Adrenal gland (tissue), 5 donors: Measurements from ENCODE around the gene PTPRQ.

Source experiments
- CTCF ChIP-seq, 6 experiments: fragments of 450-650 bp in 4 of 6; fragments of 200-600 bp in 2 of 6; sonication (generic) in 1 of 6; IDR thresholded peaks; 1 replicate in 5 of 6; 2 replicates in 1 of 6; pipeline versions ENCODE4 v1.5.1 to v1.8.0; 2016 to 2021; ENCODE audit warnings: antibody characterized with exemption in 6 of 6, mild to moderate bottlenecking in 2 of 6, moderate library complexity in 1 of 6
- POLR2A ChIP-seq, 2 donors: fragments of 450-650 bp; IDR thresholded peaks; one replicate each; pipeline ENCODE4 v1.6.1; 2017; ENCODE audit warnings: antibody characterized with exemption in 2 of 2, mild to moderate bottlenecking in 2 of 2, moderate library complexity in 1 of 2
- donor health status: DM: no; HTN: no; CAD: no.

- TF ChIP-seq CTCF (IDR thresholded peaks at IDR 0.05), result peak; percentile 55 to 83 (median 68)
- no peak for TF ChIP-seq POLR2A (IDR thresholded peaks at IDR 0.05)
Observed at GRCh38 chr12:80412343-80412953, 31.6 kb upstream of the PTPRQ start.
